ENCODE measurements around the gene DDX10.
A peak's percentile ranks its signal among the peaks of the same experiment; 100 is the strongest.

Gene DDX10

GRCh38 chr11:108662700-108663099, 2.2 kb upstream of the DDX10 start:
- DNase-seq: no peak

- no peak for DNase-seq
Measured at GRCh38 chr11:108663154-108663877, 1.6 kb upstream of the DDX10 start.

GRCh38 chr11:108666373-108666772, 1.5 kb downstream of the DDX10 start:
- DNase-seq: no peak

GRCh38 chr11:108669286-108669685, 4.4 kb downstream of the DDX10 start:
- DNase-seq: no peak

- DNase-seq: no peak
Measured at GRCh38 chr11:108669711-108670110, 4.8 kb downstream of the DDX10 start.

GRCh38 chr11:108670451-108670850, 5.6 kb downstream of the DDX10 start:
- DNase-seq: no peak

- peak in 1 of 2 experiments; percentile 31 for DNase-seq
Measured at GRCh38 chr11:108672113-108672512, 7.2 kb downstream of the DDX10 start.

- no peak for DNase-seq
Measured at GRCh38 chr11:108672786-108673185, 7.9 kb downstream of the DDX10 start.

GRCh38 chr11:108679045-108679444, 14.2 kb downstream of the DDX10 start:
- DNase-seq: no peak

- DNase-seq: no peak
Measured at GRCh38 chr11:108680271-108680670, 15.4 kb downstream of the DDX10 start.

GRCh38 chr11:108685419-108686130, 20.7 kb downstream of the DDX10 start:
- DNase-seq: peak in 1 of 2 experiments; percentile 37

GRCh38 chr11:108693852-108694251, 29.0 kb downstream of the DDX10 start:
- DNase-seq: peak in 1 of 2 experiments; percentile 25

GRCh38 chr11:108694846-108695245, 30.0 kb downstream of the DDX10 start:
- DNase-seq: no peak

GRCh38 chr11:108697872-108698473, 33.1 kb downstream of the DDX10 start:
- peak; percentile 67 to 89 for DNase-seq

GRCh38 chr11:108698844-108699642, 34.2 kb downstream of the DDX10 start:
- DNase-seq: no peak

GRCh38 chr11:108703916-108704315, 39.0 kb downstream of the DDX10 start:
- DNase-seq: no peak

GRCh38 chr11:108705061-108705460, 40.2 kb downstream of the DDX10 start:
- no peak for DNase-seq

- DNase-seq: no peak
Measured at GRCh38 chr11:108708173-108708572, 43.3 kb downstream of the DDX10 start.

GRCh38 chr11:108709741-108710140, 44.9 kb downstream of the DDX10 start:
- DNase-seq: no peak

GRCh38 chr11:108713076-108713790, 48.4 kb downstream of the DDX10 start:
- no peak for DNase-seq

GRCh38 chr11:108715239-108715638, 50.4 kb downstream of the DDX10 start:
- no peak for DNase-seq

GRCh38 chr11:108718466-108718865, 53.6 kb downstream of the DDX10 start:
- DNase-seq: no peak
